ENCODE measurements around the gene NPAS3.

- TF ChIP-seq EZH2 (IDR thresholded peaks at IDR 0.05) (no peak), POLR2AphosphoS5 (IDR thresholded peaks at IDR 0.05; ENCODE audit: borderline replicate concordance, low read depth, low read length) (no peak)
Measured at GRCh38 chr14:33814010-33814409, 875.3 kb downstream of the NPAS3 start.
